ENCODE results near the gene NPVF. TPM values are rescaled to one million over a fixed set of nuclear protein-coding genes. Genes with fewer than 3 reads are reported as not detected.

The NPVF gene
- total and polyA plus RNA-seq, 2 of the 4 experiments (the other 2 are of a cell fraction): not detected

DNA sequence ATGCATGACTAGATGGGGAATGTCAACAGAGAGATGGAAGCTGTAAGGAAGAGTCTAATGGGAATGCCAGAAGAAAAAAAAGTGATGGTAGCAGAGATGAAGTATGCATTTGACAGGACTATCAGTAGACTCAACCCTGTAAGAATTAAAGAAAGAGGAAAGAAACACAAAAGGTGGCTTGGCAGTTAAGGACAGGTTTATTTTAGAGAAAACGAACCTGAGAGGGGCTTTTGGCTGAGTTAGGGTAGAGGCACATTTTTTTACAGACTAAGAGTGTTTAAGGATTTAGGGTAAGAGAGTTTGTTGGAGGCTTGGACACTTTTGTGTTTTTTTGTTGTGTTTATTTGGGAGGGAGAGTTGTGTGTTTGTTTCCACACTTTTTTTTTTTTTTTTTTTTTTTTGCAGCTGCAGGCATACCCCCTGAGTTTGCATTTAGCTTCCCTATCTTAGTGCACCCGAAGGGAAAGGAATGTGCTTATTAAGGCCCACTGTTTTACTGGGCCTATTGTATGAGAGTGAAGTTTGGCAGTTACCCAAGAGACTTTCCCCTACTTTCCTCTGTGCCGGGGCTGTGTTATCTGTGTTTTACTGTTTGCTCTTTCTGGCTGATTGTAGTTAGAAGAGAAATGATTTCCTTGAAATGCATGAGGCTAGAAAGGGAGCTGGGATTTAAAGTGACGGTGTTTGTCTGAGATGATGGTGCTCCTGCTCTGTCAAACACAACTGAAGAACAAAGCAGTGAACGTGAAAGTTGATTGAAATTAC lies 32.0 kb downstream of the NPVF start:
- CTCF ChIA-PET: interaction anchor here (0.9 kb wide), 1 partner anchor 19 kb away, joined by 3 read pairs; no protein-coding TSS in a partner anchor
- Histone ChIP-seq H2AK9ac (replicated peaks; ENCODE audit: low read depth, low read length, poor library complexity) (no peak overlapping the region), H2BK120ac (ENCODE audit: low read depth, low read length) (no peak overlapping the region), H3K56ac (ENCODE audit: extremely low read depth, insufficient read depth, low read length) (no peak overlapping the region), H4K91ac (ENCODE audit: insufficient read depth, low read depth, low read length) (no peak overlapping the region), H4K8ac (ENCODE audit: low read depth in 2 of 2, low read length in 2 of 2) (no peak overlapping the region), H3K9ac (ENCODE audit: low read depth, low read length) (no peak overlapping the region), H3K27ac (ENCODE audit: insufficient read depth, low read length) (no peak overlapping the region), H2BK15ac (ENCODE audit: low read depth, low read length) (no peak overlapping the region), H4K20me1 (ENCODE audit: insufficient read depth, low read length) (no peaks in the 10 kb centered on the region), H3K14ac (replicated peaks; ENCODE audit: low read depth, low read length) (no peak overlapping the region), H2AK5ac (ENCODE audit: low read depth, low read length) (no peak overlapping the region), H3K4me1 (ENCODE audit: control insufficient read depth, insufficient read depth, low read length) (no peaks in the 10 kb centered on the region), H3K36me3 (ENCODE audit: control insufficient read depth, insufficient read depth, low read length) (no peaks in the 10 kb centered on the region), H3K4ac (ENCODE audit: low read depth, low read length) (no peak overlapping the region), H3K4me2 (ENCODE audit: low read depth, low read length) (no peak overlapping the region), H3K18ac (ENCODE audit: low read depth, low read length) (no peak overlapping the region), H3K27me3 (ENCODE audit: control insufficient read depth, insufficient read depth, low read length) (peaks cover 2% of the 10 kb centered on the region; the same call in 1 of the 2 replicates), H2BK5ac (ENCODE audit: low read depth, low read length, poor library complexity, severe bottlenecking) (no peak overlapping the region), H2BK20ac (ENCODE audit: low read depth, low read length) (no peak overlapping the region), H3K23ac (ENCODE audit: low read depth, low read length) (no peak overlapping the region), H3K9me1 (ENCODE audit: insufficient read depth, low read length) (no peaks in the 10 kb centered on the region), H4K5ac (ENCODE audit: low read depth, low read length) (no peak overlapping the region), H2AFZ (replicated peaks; ENCODE audit: low read length, poor library complexity) (no peak overlapping the region), H3K79me1 (ENCODE audit: low read depth in 1 of 2, low read length in 2 of 2) (no peaks in the 10 kb centered on the region), H3K9me3 (ENCODE audit: control insufficient read depth, insufficient read depth, low read length) (no peaks in the 10 kb centered on the region), H3K4me3 (ENCODE audit: insufficient read depth, low read depth, low read length) (no peak overlapping the region)
- 33% methylated on average over 1 of the region's 5 CpGs; no CpG with 5 or more reads in 1 of the 2 experiments for WGBS, 2 experiments (ENCODE audit: extremely low coverage in 2 of 2, insufficient read length in 1 of 2)
- POLR2A ChIA-PET (ENCODE audit: unreplicated experiment): no interaction called here
- in situ Hi-C loops (cut with MboI; ENCODE audit: low sequenced_read_pairs) (no loop called here), dilution Hi-C loops (cut with HindIII; ENCODE audit: low sequenced_read_pairs, unreplicated experiment) (no loop called here), intact Hi-C loops (cut with micrococcal nuclease) (no loop called here)
- no peak for ATAC-seq (ENCODE audit: low read depth)
- TF ChIP-seq POLR2A (IDR thresholded peaks at IDR 0.05; ENCODE audit: low read depth, low read length): no peak
- TF ChIP-seq MXI1 (IDR thresholded peaks at IDR 0.05; ENCODE audit: borderline replicate concordance, low read depth, low read length): no peak
- TF ChIP-seq, protein P1, sequence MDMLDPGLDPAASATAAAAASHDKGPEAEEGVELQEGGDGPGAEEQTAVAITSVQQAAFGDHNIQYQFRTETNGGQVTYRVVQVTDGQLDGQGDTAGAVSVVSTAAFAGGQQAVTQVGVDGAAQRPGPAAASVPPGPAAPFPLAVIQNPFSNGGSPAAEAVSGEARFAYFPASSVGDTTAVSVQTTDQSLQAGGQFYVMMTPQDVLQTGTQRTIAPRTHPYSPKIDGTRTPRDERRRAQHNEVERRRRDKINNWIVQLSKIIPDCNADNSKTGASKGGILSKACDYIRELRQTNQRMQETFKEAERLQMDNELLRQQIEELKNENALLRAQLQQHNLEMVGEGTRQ (IDR thresholded peaks at IDR 0.05; ENCODE audit: low read depth, low read length): no peak
- no peak for TF ChIP-seq ELK1 (IDR thresholded peaks at IDR 0.05; ENCODE audit: borderline replicate concordance, low read depth, low read length)
- TF ChIP-seq, protein P2, sequence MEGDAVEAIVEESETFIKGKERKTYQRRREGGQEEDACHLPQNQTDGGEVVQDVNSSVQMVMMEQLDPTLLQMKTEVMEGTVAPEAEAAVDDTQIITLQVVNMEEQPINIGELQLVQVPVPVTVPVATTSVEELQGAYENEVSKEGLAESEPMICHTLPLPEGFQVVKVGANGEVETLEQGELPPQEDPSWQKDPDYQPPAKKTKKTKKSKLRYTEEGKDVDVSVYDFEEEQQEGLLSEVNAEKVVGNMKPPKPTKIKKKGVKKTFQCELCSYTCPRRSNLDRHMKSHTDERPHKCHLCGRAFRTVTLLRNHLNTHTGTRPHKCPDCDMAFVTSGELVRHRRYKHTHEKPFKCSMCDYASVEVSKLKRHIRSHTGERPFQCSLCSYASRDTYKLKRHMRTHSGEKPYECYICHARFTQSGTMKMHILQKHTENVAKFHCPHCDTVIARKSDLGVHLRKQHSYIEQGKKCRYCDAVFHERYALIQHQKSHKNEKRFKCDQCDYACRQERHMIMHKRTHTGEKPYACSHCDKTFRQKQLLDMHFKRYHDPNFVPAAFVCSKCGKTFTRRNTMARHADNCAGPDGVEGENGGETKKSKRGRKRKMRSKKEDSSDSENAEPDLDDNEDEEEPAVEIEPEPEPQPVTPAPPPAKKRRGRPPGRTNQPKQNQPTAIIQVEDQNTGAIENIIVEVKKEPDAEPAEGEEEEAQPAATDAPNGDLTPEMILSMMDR (conservative IDR thresholded peaks at IDR 0.05; ENCODE audit: low read depth, low read length): no peak
- no peak for TF ChIP-seq RAD21 (IDR thresholded peaks at IDR 0.05; ENCODE audit: low read length)
- TF ChIP-seq BHLHE40 (IDR thresholded peaks at IDR 0.05; ENCODE audit: low read depth, low read length): no peak
- TF ChIP-seq CHD1 (IDR thresholded peaks at IDR 0.05; ENCODE audit: low read depth, low read length): no peak
- TF ChIP-seq CEBPB (IDR thresholded peaks at IDR 0.05; ENCODE audit: low read depth, low read length): no peak
- no peak for TF ChIP-seq MAFK (IDR thresholded peaks at IDR 0.05; ENCODE audit: low read depth, low read length)
- TF ChIP-seq RCOR1 (IDR thresholded peaks at IDR 0.05; ENCODE audit: insufficient replicate concordance, low read length): no peak
- TF ChIP-seq SMC3 (IDR thresholded peaks at IDR 0.05; ENCODE audit: low read depth, low read length): no peak
- no peak for TF ChIP-seq NFE2L2 (IDR thresholded peaks at IDR 0.05; ENCODE audit: low read depth, low read length)
- TF ChIP-seq RFX5 (IDR thresholded peaks at IDR 0.05; ENCODE audit: low read depth, low read length): no peak
- TF ChIP-seq MAZ (IDR thresholded peaks at IDR 0.05; ENCODE audit: borderline replicate concordance, low read depth, low read length): no peak
- TF ChIP-seq FOS (IDR thresholded peaks at IDR 0.05; ENCODE audit: low read depth, low read length): no peak
- no TSS peak for BruUV-seq (replicated peaks)
- DNase-seq: no peak

Data from IMR-90 (cell line).